ENCODE results near the gene ARL13B.

DNA sequence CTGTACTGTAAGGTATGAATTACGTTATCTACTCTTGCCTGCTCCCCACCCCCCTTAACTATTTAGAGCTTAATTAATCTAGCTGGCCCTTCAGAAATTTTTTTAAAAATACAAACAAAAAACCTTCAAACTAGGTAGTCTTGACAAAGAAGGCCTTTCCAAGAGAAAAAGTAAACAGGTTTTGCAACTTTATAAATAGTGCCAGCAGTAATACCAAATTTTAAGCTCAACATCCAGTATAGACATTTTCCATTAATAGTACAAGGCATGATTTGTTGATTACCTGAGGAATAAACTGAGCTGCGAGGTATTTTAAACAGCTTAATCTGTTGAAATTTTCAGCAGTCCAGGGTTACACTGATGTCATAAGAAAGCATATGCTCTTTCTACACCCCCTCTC lies 28.3 kb downstream of the ARL13B start:
- no peak for TF ChIP-seq POLR2AphosphoS5 (IDR thresholded peaks at IDR 0.05; ENCODE audit: low read depth, low read length)
- TF ChIP-seq, protein P1, sequence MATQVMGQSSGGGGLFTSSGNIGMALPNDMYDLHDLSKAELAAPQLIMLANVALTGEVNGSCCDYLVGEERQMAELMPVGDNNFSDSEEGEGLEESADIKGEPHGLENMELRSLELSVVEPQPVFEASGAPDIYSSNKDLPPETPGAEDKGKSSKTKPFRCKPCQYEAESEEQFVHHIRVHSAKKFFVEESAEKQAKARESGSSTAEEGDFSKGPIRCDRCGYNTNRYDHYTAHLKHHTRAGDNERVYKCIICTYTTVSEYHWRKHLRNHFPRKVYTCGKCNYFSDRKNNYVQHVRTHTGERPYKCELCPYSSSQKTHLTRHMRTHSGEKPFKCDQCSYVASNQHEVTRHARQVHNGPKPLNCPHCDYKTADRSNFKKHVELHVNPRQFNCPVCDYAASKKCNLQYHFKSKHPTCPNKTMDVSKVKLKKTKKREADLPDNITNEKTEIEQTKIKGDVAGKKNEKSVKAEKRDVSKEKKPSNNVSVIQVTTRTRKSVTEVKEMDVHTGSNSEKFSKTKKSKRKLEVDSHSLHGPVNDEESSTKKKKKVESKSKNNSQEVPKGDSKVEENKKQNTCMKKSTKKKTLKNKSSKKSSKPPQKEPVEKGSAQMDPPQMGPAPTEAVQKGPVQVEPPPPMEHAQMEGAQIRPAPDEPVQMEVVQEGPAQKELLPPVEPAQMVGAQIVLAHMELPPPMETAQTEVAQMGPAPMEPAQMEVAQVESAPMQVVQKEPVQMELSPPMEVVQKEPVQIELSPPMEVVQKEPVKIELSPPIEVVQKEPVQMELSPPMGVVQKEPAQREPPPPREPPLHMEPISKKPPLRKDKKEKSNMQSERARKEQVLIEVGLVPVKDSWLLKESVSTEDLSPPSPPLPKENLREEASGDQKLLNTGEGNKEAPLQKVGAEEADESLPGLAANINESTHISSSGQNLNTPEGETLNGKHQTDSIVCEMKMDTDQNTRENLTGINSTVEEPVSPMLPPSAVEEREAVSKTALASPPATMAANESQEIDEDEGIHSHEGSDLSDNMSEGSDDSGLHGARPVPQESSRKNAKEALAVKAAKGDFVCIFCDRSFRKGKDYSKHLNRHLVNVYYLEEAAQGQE (IDR thresholded peaks at IDR 0.05; ENCODE audit: insufficient read depth in 1 of 2, low read depth in 2 of 2, low read length in 2 of 2): no peak
- TF ChIP-seq TAF1 (IDR thresholded peaks at IDR 0.05; ENCODE audit: borderline replicate concordance, insufficient read depth, low read length): no peak
